Sigmoid colon (tissue), 7 donors: Measurements from ENCODE around the gene ECSIT. TPM values are rescaled to one million over a fixed set of nuclear protein-coding genes. Genes with fewer than 3 reads are reported as not detected.

Source experiments
- DNase-seq: peaks from one replicate; pipeline ENCODE4 v3.0.0-alpha.2; 2019
- H3K27ac ChIP-seq, 4 donors: fragments of 200-600 bp; sonication (generic); one replicate each; pipeline ENCODE4 v1.5.1; 2016 to 2019; ENCODE audit warnings: mild to moderate bottlenecking in 1 of 4
- H3K27me3 ChIP-seq, 3 donors: fragments of 200-600 bp; sonication (generic); one replicate each; pipeline ENCODE4 v1.5.1; 2019; ENCODE audit warnings: mild to moderate bottlenecking in 1 of 3
- H3K36me3 ChIP-seq, 4 donors: fragments of 200-600 bp; sonication (generic); one replicate each; pipeline ENCODE4 v1.5.1; 2016 to 2019
- H3K4me1 ChIP-seq, 4 donors: fragments of 200-600 bp; sonication (generic); one replicate each; pipeline ENCODE4 v1.5.1; 2017 to 2019
- H3K4me3 ChIP-seq, 4 donors: fragments of 200-600 bp; sonication (generic); one replicate each; pipeline ENCODE4 v1.5.1; 2017 to 2019; ENCODE audit warnings: mild to moderate bottlenecking in 2 of 4, moderate library complexity in 1 of 4
- H3K9me3 ChIP-seq, 4 donors: fragments of 200-600 bp in 3 of 4; sonication (generic) in 3 of 4; one replicate each; pipeline versions ENCODE4 v1.5.1 to v1.6.1; 2013 to 2019
- CTCF ChIP-seq, 4 experiments: fragments of 450-650 bp in 3 of 4; fragments of 200-600 bp in 1 of 4; IDR thresholded peaks; one replicate each; pipeline ENCODE4 v1.5.1; 2016 to 2019; ENCODE audit warnings: antibody characterized with exemption in 4 of 4, mild to moderate bottlenecking in 3 of 4, moderate library complexity in 2 of 4
- EP300 ChIP-seq, 4 donors: sonication (generic); formaldehyde crosslinking; IDR thresholded peaks; one replicate each; pipeline ENCODE4 v1.6.1; 2017; ENCODE audit warnings: antibody characterized with exemption in 4 of 4
- POLR2A ChIP-seq, 2 donors: fragments of 450-650 bp; IDR thresholded peaks; one replicate each; pipeline ENCODE4 v1.6.1; 2016; ENCODE audit warnings: antibody characterized with exemption in 2 of 2, mild to moderate bottlenecking in 2 of 2, moderate library complexity in 2 of 2
- POLR2AphosphoS5 ChIP-seq, 4 donors: sonication (generic); formaldehyde crosslinking; IDR thresholded peaks; one replicate each; pipeline ENCODE4 v1.6.1; 2017; ENCODE audit warnings: antibody characterized with exemption in 4 of 4
- WGBS, 2 donors: extraction: QIAGEN DNeasy Blood & Tissue Kit; methylation state at CpG; one replicate each; pipeline ENCODE4 v1.1.7; 2013; 5-methylcytosine and 5-hydroxymethylcytosine counted together
- intact Hi-C: fragments of 100-400 bp; cut with DNase I; formaldehyde crosslinking; loops from one replicate; pipeline ENCODE4 v1.15.1; 2023
- polyA plus RNA-seq, 3 donors: library from polyadenylated mRNA; stranded (reverse); fragments of 200-250 nt; gene quantifications; one replicate each; pipeline ENCODE4 v1.2.3, GENCODE V29; 2013
- small RNA-seq, 3 donors: library from RNA; depleted of rRNA; stranded (forward); fragments of <200 nt; gene quantifications; one replicate each; pipeline ENCODE3, GENCODE V24; 2016
- total RNA-seq, 4 donors: library from RNA; depleted of rRNA; stranded (reverse); fragments of >200 nt; gene quantifications; one replicate each; pipeline ENCODE4 v1.1.0, GENCODE V29; 2016
- donor health status: healthy with polysubstance abuse.
- donor health status: Bipolar disorder and iron deficiency.
- donor health status: healthy.

The ECSIT gene
- total and polyA plus RNA-seq, 7 donors: 60.7 to 93.5 (median 75.8) TPM

- TF ChIP-seq POLR2A (IDR thresholded peaks at IDR 0.05) (no peak), CTCF (IDR thresholded peaks at IDR 0.05) (no peak), EP300 (IDR thresholded peaks at IDR 0.05) (no peak), POLR2AphosphoS5 (IDR thresholded peaks at IDR 0.05) (no peak)
- WGBS, 2 donors: 76 to 91% methylated on average over 7 of the region's 7 CpGs
- H3K27me3 ChIP-seq: peaks cover 0 to 14% (median 0%) of the 10 kb centered on the region in 3 donors
- no peaks in the 10 kb centered on the region for H3K9me3 ChIP-seq
- intact Hi-C loops: no loop called here
- H3K4me1 ChIP-seq: no peaks in the 10 kb centered on the region
- no peak for DNase-seq
- no peaks in the 10 kb centered on the region for H3K36me3 ChIP-seq
- no peak overlapping the region for H3K27ac ChIP-seq
- H3K4me3 ChIP-seq: no peak overlapping the region
Measured at GRCh38 chr19:11456659-11457058, 72.3 kb downstream of the ECSIT start.

Small RNA genes within 50 kb of the gene (small RNA-seq; reads per million reads assigned to genes)
- 0 to 0.51 (median 0) reads per million in 3 donors for gene MIR7974
- 0 to 0.30 (median 0.11) reads per million in 3 donors for gene RN7SL833P

Other genes with a start within 250 kb of the ECSIT start
- not detected for gene TSPAN16, start 233.0 kb downstream of the ECSIT start, total RNA-seq
- gene TSPAN16, start 233.0 kb downstream of the ECSIT start, polyA plus RNA-seq: under 1 TPM in 1 of 3 donors, not detected in 2; 0.07 TPM
- 10 to 100 TPM; 16.0 to 27.7 (median 22.9) TPM for gene RAB3D, start 189.5 kb downstream of the ECSIT start, total RNA-seq
- 1 to 10 TPM; 6.6 to 9.7 (median 9.7) TPM for gene RAB3D, start 189.5 kb downstream of the ECSIT start, polyA plus RNA-seq
- 100 to 1,000 TPM; 131 to 291 (median 194) TPM for gene TMEM205, start 182.9 kb downstream of the ECSIT start, total RNA-seq
- gene TMEM205, start 182.9 kb downstream of the ECSIT start, polyA plus RNA-seq: 10 to 100 TPM; 11.1 to 74.9 (median 25.2) TPM
- gene CCDC159, start 182.6 kb downstream of the ECSIT start, total RNA-seq: 10 to 100 TPM; 11.7 to 42.4 (median 20.2) TPM
- 10 to 100 TPM; 11.6 to 29.6 (median 16.2) TPM for gene CCDC159, start 182.6 kb downstream of the ECSIT start, polyA plus RNA-seq
- 10 to 100 TPM; 13.9 to 43.8 (median 20.5) TPM for gene PLPPR2, start 173.7 kb downstream of the ECSIT start, total RNA-seq
- 1 to 10 TPM; 1.4 to 8.2 (median 4.8) TPM for gene PLPPR2, start 173.7 kb downstream of the ECSIT start, polyA plus RNA-seq
- gene SWSAP1, start 154.5 kb downstream of the ECSIT start, total RNA-seq: 1 to 10 TPM in 2 of 4 donors, under 1 TPM in 2; 0.71 to 1.8 (median 0.96) TPM
- 1 to 10 TPM; 3.0 to 4.3 (median 3.9) TPM for gene SWSAP1, start 154.5 kb downstream of the ECSIT start, polyA plus RNA-seq
- gene EPOR, start 144.8 kb downstream of the ECSIT start, total RNA-seq: 1 to 10 TPM in 3 of 4 donors, under 1 TPM in 1; 0.83 to 4.9 (median 2.4) TPM
- 1 to 10 TPM in 1 of 3 donors, under 1 TPM in 1, not detected in 1; 0.46 to 3.3 TPM for gene EPOR, start 144.8 kb downstream of the ECSIT start, polyA plus RNA-seq
- 10 to 100 TPM in 1 of 4 donors, 1 to 10 TPM in 3; 1.1 to 15.5 (median 1.9) TPM for gene RGL3, start 109.8 kb downstream of the ECSIT start, total RNA-seq
- gene RGL3, start 109.8 kb downstream of the ECSIT start, polyA plus RNA-seq: 1 to 10 TPM; 1.8 to 8.5 (median 4.2) TPM
- not detected for gene ODAD3, start 94.0 kb downstream of the ECSIT start, total RNA-seq
- gene ODAD3, start 94.0 kb downstream of the ECSIT start, polyA plus RNA-seq: 1 to 10 TPM in 1 of 3 donors, under 1 TPM in 1, not detected in 1; 0.29 to 1.4 TPM
- 10 to 100 TPM; 57.6 to 98.0 (median 83.9) TPM for gene PRKCSH, start 93.5 kb downstream of the ECSIT start, total RNA-seq
- 100 to 1,000 TPM in 1 of 3 donors, 10 to 100 TPM in 2; 65.0 to 187 (median 96.7) TPM for gene PRKCSH, start 93.5 kb downstream of the ECSIT start, polyA plus RNA-seq
- 1 to 10 TPM in 3 of 4 donors, under 1 TPM in 1; 0.16 to 3.0 (median 1.1) TPM for gene ELAVL3, start 48.1 kb downstream of the ECSIT start, total RNA-seq
- under 1 TPM in 2 of 3 donors, not detected in 1; under 0.01 to 0.63 TPM for gene ELAVL3, start 48.1 kb downstream of the ECSIT start, polyA plus RNA-seq
- 1 to 10 TPM; 3.2 to 8.6 (median 7.7) TPM for gene ZNF653, start 23.3 kb downstream of the ECSIT start, total RNA-seq
- 1 to 10 TPM; 3.9 to 8.8 (median 6.6) TPM for gene ZNF653, start 23.3 kb downstream of the ECSIT start, polyA plus RNA-seq
- gene CNN1, start 9.7 kb upstream of the ECSIT start, total RNA-seq: 1,000 to 10,000 TPM; 1,586 to 3,058 (median 2,656) TPM
- gene CNN1, start 9.7 kb upstream of the ECSIT start, polyA plus RNA-seq: 100 to 1,000 TPM in 1 of 3 donors, 10 to 100 TPM in 1, 1 to 10 TPM in 1; 4.9 to 115 (median 45.0) TPM
- 10 to 100 TPM; 27.2 to 47.9 (median 38.9) TPM for gene ELOF1, start 30.1 kb upstream of the ECSIT start, total RNA-seq
- 10 to 100 TPM; 49.8 to 67.3 (median 59.4) TPM for gene ELOF1, start 30.1 kb upstream of the ECSIT start, polyA plus RNA-seq
- 10 to 100 TPM in 2 of 4 donors, 1 to 10 TPM in 2; 7.6 to 23.5 (median 9.8) TPM for gene ACP5, start 48.5 kb upstream of the ECSIT start, total RNA-seq
- 100 to 1,000 TPM in 1 of 3 donors, 10 to 100 TPM in 2; 26.4 to 266 (median 54.4) TPM for gene ACP5, start 48.5 kb upstream of the ECSIT start, polyA plus RNA-seq
- 10 to 100 TPM in 3 of 4 donors, 1 to 10 TPM in 1; 7.9 to 13.8 (median 11.9) TPM for gene ZNF627, start 68.3 kb upstream of the ECSIT start, total RNA-seq
- gene ZNF627, start 68.3 kb upstream of the ECSIT start, polyA plus RNA-seq: 1 to 10 TPM; 6.2 to 6.7 (median 6.6) TPM
- gene ZNF823, start 209.8 kb upstream of the ECSIT start, total RNA-seq: 10 to 100 TPM in 3 of 4 donors, 1 to 10 TPM in 1; 4.1 to 22.8 (median 17.3) TPM
- 10 to 100 TPM in 1 of 3 donors, 1 to 10 TPM in 2; 4.6 to 12.5 (median 7.8) TPM for gene ZNF823, start 209.8 kb upstream of the ECSIT start, polyA plus RNA-seq
- 10 to 100 TPM in 1 of 4 donors, 1 to 10 TPM in 3; 8.4 to 10.5 (median 8.8) TPM for gene ZNF441, start 237.9 kb upstream of the ECSIT start, total RNA-seq
- 1 to 10 TPM in 2 of 3 donors, under 1 TPM in 1; 0.92 to 5.7 (median 2.4) TPM for gene ZNF441, start 237.9 kb upstream of the ECSIT start, polyA plus RNA-seq